Ascending aorta (tissue), 2 donors: ENCODE results near the gene CCBE1. TPM values are rescaled to one million over a fixed set of nuclear protein-coding genes. Genes with fewer than 3 reads are reported as not detected.

Source experiments
- DNase-seq, 2 donors: peaks; one replicate each; pipeline ENCODE4 v3.0.0-alpha.2; 2019; ENCODE audit warnings: low spot score in 2 of 2
- H3K27ac ChIP-seq, 2 donors: fragments of 200-600 bp; sonication (generic); one replicate each; pipeline ENCODE4 v1.5.1; 2016 to 2017; ENCODE audit warnings: mild to moderate bottlenecking in 1 of 2
- H3K27me3 ChIP-seq: fragments of 200-600 bp; sonication (generic); one replicate; pipeline ENCODE4 v1.5.1; 2017
- H3K36me3 ChIP-seq, 2 donors: fragments of 200-600 bp; sonication (generic); one replicate each; pipeline ENCODE4 v1.5.1; 2016
- H3K4me1 ChIP-seq, 2 donors: fragments of 200-600 bp; sonication (generic); one replicate each; pipeline ENCODE4 v1.5.1; 2016 to 2017; ENCODE audit warnings: mild to moderate bottlenecking in 1 of 2
- H3K4me3 ChIP-seq, 2 donors: fragments of 200-600 bp; sonication (generic); one replicate each; pipeline ENCODE4 v1.5.1; 2016 to 2017; ENCODE audit warnings: mild to moderate bottlenecking in 1 of 2
- H3K9me3 ChIP-seq, 2 donors: fragments of 200-600 bp; sonication (generic); one replicate each; pipeline ENCODE4 v1.5.1; 2016
- CTCF ChIP-seq, 3 experiments: fragments of 200-600 bp in 2 of 3; fragments of 450-650 bp in 1 of 3; sonication (generic) in 2 of 3; IDR thresholded peaks; one replicate each; pipeline ENCODE4 v1.5.1; 2016 to 2019; ENCODE audit warnings: antibody characterized with exemption in 3 of 3, mild to moderate bottlenecking in 1 of 3, moderate library complexity in 1 of 3
- intact Hi-C: fragments of 100-400 bp; cut with DNase I; formaldehyde crosslinking; loops from one replicate; pipeline ENCODE4 v1.15.1; 2023
- total RNA-seq: library from RNA; depleted of rRNA; stranded (reverse); fragments of >200 nt; gene quantifications from one replicate; pipeline ENCODE4 v1.1.0, GENCODE V29; 2016

Gene CCBE1
- total RNA-seq, 1 donor from 2014 or later, result 0.32 TPM

- no peaks in the 10 kb centered on the region for H3K27me3 ChIP-seq
- H3K9me3 ChIP-seq, result no peaks in the 10 kb centered on the region
- TF ChIP-seq CTCF (IDR thresholded peaks at IDR 0.05), result no peak
- no peaks in the 10 kb centered on the region for H3K4me1 ChIP-seq
- intact Hi-C loops, result no loop called here
- no peak overlapping the region for H3K27ac ChIP-seq
- no peaks in the 10 kb centered on the region for H3K36me3 ChIP-seq
- H3K4me3 ChIP-seq, result no peak overlapping the region
- no peak for DNase-seq
Observed at GRCh38 chr18:59729781-59730180, 32.6 kb upstream of the CCBE1 start.

GRCh38 chr18:59728816-59729215, 31.6 kb upstream of the CCBE1 start:
- TF ChIP-seq CTCF (IDR thresholded peaks at IDR 0.05), result no peak
- no peak overlapping the region for H3K4me3 ChIP-seq
- no peaks in the 10 kb centered on the region for H3K4me1 ChIP-seq
- no peaks in the 10 kb centered on the region for H3K9me3 ChIP-seq
- no peaks in the 10 kb centered on the region for H3K36me3 ChIP-seq
- intact Hi-C loops, result no loop called here
- no peak for DNase-seq
- no peak overlapping the region for H3K27ac ChIP-seq
- no peaks in the 10 kb centered on the region for H3K27me3 ChIP-seq

- Histone ChIP-seq H3K4me1 (no peaks in the 10 kb centered on the region), H3K9me3 (no peaks in the 10 kb centered on the region), H3K27me3 (no peaks in the 10 kb centered on the region), H3K4me3 (no peak overlapping the region), H3K27ac (no peak overlapping the region), H3K36me3 (no peaks in the 10 kb centered on the region)
- intact Hi-C loops, result no loop called here
- no peak for DNase-seq
- no peak for TF ChIP-seq CTCF (IDR thresholded peaks at IDR 0.05)
Observed at GRCh38 chr18:59725142-59725541, 27.9 kb upstream of the CCBE1 start.

GRCh38 chr18:59724103-59724502, 26.9 kb upstream of the CCBE1 start:
- Histone ChIP-seq H3K4me3 (no peak overlapping the region), H3K27me3 (no peaks in the 10 kb centered on the region), H3K4me1 (no peaks in the 10 kb centered on the region), H3K36me3 (no peaks in the 10 kb centered on the region), H3K9me3 (no peaks in the 10 kb centered on the region), H3K27ac (no peak overlapping the region)
- DNase-seq, result no peak
- TF ChIP-seq CTCF (IDR thresholded peaks at IDR 0.05), result no peak
- intact Hi-C loops, result no loop called here

GRCh38 chr18:59721931-59722330, 24.7 kb upstream of the CCBE1 start:
- no peaks in the 10 kb centered on the region for H3K27me3 ChIP-seq
- H3K4me3 ChIP-seq, result no peak overlapping the region
- no peak for DNase-seq
- intact Hi-C loops, result no loop called here
- H3K9me3 ChIP-seq, result no peaks in the 10 kb centered on the region
- TF ChIP-seq CTCF (IDR thresholded peaks at IDR 0.05), result no peak
- no peaks in the 10 kb centered on the region for H3K4me1 ChIP-seq
- no peak overlapping the region for H3K27ac ChIP-seq
- no peaks in the 10 kb centered on the region for H3K36me3 ChIP-seq

- Histone ChIP-seq H3K27me3 (no peaks in the 10 kb centered on the region), H3K27ac (no peak overlapping the region), H3K36me3 (no peaks in the 10 kb centered on the region), H3K4me3 (no peak overlapping the region), H3K9me3 (no peaks in the 10 kb centered on the region), H3K4me1 (no peaks in the 10 kb centered on the region)
- no peak for TF ChIP-seq CTCF (IDR thresholded peaks at IDR 0.05)
- intact Hi-C loops, result no loop called here
- DNase-seq, result no peak
Observed at GRCh38 chr18:59721211-59721610, 24.0 kb upstream of the CCBE1 start.
